22Rv1 (cell line): ENCODE results near the gene CSTF1.

Experiments used
- ZFX ChIP-seq: fragments of 450-650 bp; IDR thresholded peaks from 2 replicates; pipeline ENCODE4 v1.6.1; 2017; ENCODE audit warnings: antibody characterized with exemption, borderline replicate concordance
- TF ChIP-seq, protein P1 (sequence below): fragments of 450-650 bp; IDR thresholded peaks from 2 replicates; pipeline ENCODE4 v1.5.1; 2017; ENCODE audit warnings: mild to moderate bottlenecking

DNA sequence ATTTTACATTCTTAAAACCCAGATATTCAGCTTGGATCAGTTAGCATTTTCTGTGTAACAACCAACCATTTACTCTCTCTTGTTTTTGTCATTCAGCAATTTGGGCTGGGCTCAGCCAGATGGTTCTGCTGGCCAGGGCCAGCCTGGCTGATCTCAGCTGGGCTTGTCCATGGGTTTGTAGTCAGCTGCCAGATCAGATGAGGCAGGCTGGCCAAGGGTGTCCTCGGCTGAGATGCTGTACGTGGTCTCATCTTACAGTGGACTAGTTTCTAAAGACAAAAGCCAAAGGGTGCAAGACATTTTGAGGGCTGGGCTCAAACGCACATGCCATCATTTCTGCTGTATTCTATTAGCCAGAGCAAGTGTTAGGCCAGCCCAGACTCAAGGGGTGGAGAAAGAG, 49.7 kb upstream of the CSTF1 start:
- TF ChIP-seq, protein P1, sequence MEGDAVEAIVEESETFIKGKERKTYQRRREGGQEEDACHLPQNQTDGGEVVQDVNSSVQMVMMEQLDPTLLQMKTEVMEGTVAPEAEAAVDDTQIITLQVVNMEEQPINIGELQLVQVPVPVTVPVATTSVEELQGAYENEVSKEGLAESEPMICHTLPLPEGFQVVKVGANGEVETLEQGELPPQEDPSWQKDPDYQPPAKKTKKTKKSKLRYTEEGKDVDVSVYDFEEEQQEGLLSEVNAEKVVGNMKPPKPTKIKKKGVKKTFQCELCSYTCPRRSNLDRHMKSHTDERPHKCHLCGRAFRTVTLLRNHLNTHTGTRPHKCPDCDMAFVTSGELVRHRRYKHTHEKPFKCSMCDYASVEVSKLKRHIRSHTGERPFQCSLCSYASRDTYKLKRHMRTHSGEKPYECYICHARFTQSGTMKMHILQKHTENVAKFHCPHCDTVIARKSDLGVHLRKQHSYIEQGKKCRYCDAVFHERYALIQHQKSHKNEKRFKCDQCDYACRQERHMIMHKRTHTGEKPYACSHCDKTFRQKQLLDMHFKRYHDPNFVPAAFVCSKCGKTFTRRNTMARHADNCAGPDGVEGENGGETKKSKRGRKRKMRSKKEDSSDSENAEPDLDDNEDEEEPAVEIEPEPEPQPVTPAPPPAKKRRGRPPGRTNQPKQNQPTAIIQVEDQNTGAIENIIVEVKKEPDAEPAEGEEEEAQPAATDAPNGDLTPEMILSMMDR, result no peak
- TF ChIP-seq ZFX, result no peak
